ENCODE data around the gene OR4A47.
"Not testable (repeated sequence)": the region's sequence is repeated elsewhere in the genome, so short reads cannot be mapped to it uniquely, and the experiment has no call there.

Gene OR4A47

DNA sequence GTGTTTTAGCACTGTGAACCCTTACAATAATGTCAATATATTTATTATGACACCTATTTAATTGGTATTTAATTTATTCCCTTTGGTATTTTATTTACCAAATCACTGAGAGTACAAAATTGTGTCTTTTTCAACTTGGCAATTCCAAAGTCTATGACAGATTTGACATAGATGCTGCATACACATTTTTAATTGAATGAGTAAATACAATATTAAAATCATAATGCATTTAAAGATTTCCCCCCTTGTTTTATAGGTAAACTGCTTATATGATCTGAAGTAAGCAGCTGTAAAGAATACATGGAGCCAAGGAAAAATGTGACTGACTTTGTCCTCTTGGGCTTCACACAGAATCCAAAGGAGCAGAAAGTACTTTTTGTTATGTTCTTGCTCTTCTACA lies at the start of gene OR4A47:
Gene OR4A47 (plus strand): TSS at position 301 of the 400 bp plus-strand sequence. CDS start 0 bp downstream, at position 301.
- not testable (repeated sequence) for DNase-seq (ENCODE audit: low read depth in 1 of 2, low spot score in 1 of 2)

- not testable (repeated sequence) for DNase-seq (ENCODE audit: low read depth in 1 of 2, low spot score in 1 of 2)
Observed at GRCh38 chr11:48455909-48456308, 32.7 kb upstream of the OR4A47 start.

GRCh38 chr11:48473966-48474365 lies 14.6 kb upstream of the OR4A47 start:
- DNase-seq (ENCODE audit: low read depth in 1 of 2, low spot score in 1 of 2) = not testable (repeated sequence)

GRCh38 chr11:48474703-48475102 lies 13.9 kb upstream of the OR4A47 start:
- DNase-seq (ENCODE audit: low read depth in 1 of 2, low spot score in 1 of 2) = not testable (repeated sequence)

- not testable (repeated sequence) for DNase-seq (ENCODE audit: low read depth in 1 of 2, low spot score in 1 of 2)
Observed at GRCh38 chr11:48506169-48506568, 17.6 kb downstream of the OR4A47 start.

DNA sequence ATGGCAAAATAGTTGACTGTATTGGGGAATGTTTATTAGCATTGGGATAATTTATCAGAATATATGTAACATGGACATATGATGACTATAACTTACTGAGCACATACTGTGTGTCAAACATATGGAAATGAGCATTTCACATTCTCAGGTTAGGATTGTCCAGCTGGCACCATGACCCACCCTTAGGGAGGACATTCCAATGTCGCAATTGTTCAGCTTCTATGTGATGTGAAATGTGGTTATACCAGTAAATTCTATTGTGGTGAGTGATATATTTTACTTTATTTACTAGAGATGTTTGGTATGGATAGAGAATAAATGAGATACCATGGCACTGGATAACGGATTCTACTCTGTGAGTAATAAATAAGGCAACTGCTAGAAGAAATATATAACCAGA lies 50.4 kb downstream of the OR4A47 start:
- DNase-seq (ENCODE audit: low read depth in 1 of 2, low spot score in 1 of 2) = no peak

All from stimulated activated CD4-positive, alpha-beta T cell treated with anti-CD3 and anti-CD28 coated beads, Interleukin-15, amount 100 ng/mL, for 1 hour (primary cell).